GM18951 (cell line): Measurements from ENCODE around the gene CCSER2.

ENCODE experiments used
- POLR2A ChIP-seq: IDR thresholded peaks from 4 replicates; pipeline ENCODE4 v1.6.1; 2011; ENCODE audit warnings: mild to moderate bottlenecking; ENCODE audit not compliant: insufficient read length, insufficient read depth; ENCODE audit errors: extremely low read depth
- in situ Hi-C: fragments of 300-500 bp; cut with MboI; formaldehyde crosslinking; loops from one replicate; pipeline ENCODE4 v1.12.0; 2022; ENCODE audit warnings: low sequenced_read_pairs, mixed read lengths, inconsistent platforms; ENCODE audit not compliant: unreplicated experiment

The CCSER2 gene

DNA sequence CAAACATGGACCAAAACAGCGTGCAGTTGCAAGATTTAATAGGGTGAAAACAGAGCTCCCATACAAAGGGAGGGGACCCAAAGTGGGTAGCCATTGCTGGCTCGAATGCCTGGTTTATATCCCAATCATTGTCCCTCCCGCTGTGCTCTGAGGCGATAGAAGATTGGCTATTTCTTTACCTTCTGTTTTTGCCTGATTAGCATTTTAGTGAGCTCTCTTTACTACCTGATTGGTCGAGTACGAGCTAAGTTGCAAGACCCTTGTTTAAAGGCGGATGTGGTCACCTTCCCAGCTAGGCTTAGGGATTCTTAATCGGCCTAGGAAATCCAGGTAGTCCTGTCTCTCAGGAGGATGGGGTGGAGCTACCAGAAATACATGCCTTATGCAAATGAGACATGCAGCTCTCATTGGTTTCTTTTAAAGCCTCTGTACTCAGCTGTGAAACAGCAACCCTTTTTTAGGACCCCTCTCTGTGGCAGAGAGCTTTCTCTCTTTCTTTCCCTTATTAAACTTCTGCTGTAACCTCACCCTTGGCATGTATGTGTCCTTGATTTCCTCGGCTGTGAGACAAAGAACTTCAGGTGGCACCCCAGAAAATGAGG is 202.4 kb downstream of the CCSER2 start:
- in situ Hi-C loops: loop anchor here (10.0 kb wide), 2 partner anchors 156 to 266 kb away; no protein-coding TSS in a partner anchor
- TF ChIP-seq POLR2A: no peak

DNA sequence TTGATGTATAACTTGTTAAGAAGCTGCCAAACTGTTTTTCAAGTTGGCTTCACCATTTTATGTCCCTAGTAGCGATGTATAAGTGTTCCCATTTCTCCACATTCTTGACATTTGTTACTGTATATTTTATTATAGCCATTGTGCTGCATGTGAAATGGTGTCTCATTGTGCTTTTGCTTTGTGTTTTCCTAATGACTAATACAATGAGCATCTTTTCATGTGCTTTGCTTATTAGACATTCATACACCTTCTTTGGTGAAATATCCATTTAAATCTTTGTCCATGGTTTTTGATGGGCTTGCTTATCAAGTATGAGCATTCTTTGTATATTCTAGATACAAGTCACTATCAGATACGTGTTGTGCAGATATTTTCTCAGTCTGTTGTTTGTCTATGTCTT is 203.0 kb downstream of the CCSER2 start:
- no peak for TF ChIP-seq POLR2A

DNA sequence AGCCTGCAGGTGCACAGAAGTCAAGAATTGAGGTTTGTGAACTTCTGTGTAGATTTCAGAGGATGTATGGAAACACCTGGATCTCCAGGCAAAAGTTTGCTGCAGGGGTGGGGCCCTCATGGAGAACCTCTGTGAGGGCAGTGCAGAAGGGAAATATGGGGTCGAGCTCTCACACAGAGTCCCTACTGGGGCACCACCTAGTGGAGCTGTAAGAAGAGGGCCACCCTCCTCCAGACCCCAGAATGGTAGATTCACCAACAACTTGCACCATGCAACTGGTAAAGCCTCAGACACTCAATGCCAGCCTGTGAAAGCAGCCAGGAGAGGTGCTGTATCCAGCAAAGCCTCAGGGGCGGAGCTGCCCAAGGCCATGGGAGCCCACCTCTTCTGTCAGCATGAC is 205.8 kb downstream of the CCSER2 start:
- in situ Hi-C loops: loop anchor here (10.0 kb wide), 2 partner anchors 159 to 269 kb away; no protein-coding TSS in a partner anchor
- TF ChIP-seq POLR2A: no peak

More for the DNA sequence above, 203.0 kb downstream of the CCSER2 start:
- in situ Hi-C loops: loop anchor here (10.0 kb wide), 2 partner anchors 157 to 267 kb away; no protein-coding TSS in a partner anchor

DNA sequence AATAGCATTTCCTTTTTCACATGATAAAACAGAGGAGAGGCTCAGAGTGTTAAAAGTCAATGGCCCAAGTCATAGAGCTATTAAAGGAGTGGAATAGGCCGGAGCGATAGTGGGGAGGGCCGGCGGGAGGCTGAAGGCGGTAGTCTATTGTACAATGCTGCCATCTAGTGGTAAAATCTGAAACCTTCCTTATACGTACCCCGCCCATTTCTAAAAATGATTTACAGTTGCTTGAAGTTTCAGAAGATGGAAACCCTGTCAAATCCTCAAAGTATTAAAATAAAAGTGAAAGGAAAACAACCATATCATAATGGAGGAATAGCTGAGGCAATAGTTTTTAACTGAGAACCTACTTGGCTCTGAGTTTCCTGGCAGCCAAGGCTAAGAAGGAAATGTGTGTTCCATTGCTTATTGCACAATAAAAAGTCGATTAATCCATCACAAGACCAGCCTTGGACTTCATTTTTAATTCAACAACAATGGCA is 209.1 kb downstream of the CCSER2 start:
- no peak for TF ChIP-seq POLR2A
- in situ Hi-C loops: loop anchor here (10.0 kb wide), 2 partner anchors 163 to 273 kb away; no protein-coding TSS in a partner anchor

DNA sequence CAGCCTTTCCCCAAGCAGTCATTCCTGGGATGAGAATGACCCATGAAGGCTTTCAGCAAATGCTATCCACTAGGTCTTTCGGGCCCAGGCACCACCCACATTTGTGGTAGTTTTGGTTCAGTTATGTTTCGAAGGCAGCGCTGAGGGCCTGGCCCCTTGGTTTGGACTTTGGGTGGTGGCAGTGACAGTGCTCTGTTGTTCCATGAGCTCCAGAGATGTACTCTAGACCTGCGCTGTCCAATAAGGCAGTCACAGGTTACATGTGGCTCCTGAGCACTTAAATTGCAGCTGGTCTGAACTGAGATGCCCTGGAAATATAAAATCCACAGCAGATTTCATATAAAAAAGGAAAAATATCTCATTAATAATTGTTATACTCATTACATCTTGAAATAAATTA is 209.6 kb downstream of the CCSER2 start:
- no peak for TF ChIP-seq POLR2A
- in situ Hi-C loops: loop anchor here (10.0 kb wide), 2 partner anchors 163 to 273 kb away; no protein-coding TSS in a partner anchor

DNA sequence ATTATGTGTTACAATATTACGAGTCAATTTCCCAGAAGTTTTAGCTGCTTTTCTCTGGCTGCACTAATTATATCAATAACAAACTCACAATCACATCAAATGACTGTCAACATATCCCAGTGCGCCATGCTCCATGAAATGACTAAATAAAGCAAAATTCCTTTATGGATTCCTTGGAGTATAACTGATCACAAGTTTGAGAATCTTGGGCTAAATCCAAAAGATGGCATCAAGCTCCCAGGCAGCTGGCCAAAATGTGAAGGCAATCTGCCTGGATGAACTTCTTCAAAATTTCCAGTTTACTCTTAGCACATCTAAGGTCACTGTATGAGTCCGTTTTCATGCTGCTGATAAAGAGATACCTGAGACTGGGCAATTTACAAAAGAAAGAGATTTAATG is 210.8 kb downstream of the CCSER2 start:
- in situ Hi-C loops: loop anchor here (10.0 kb wide), 2 partner anchors 164 to 274 kb away; no protein-coding TSS in a partner anchor
- TF ChIP-seq POLR2A: no peak

DNA sequence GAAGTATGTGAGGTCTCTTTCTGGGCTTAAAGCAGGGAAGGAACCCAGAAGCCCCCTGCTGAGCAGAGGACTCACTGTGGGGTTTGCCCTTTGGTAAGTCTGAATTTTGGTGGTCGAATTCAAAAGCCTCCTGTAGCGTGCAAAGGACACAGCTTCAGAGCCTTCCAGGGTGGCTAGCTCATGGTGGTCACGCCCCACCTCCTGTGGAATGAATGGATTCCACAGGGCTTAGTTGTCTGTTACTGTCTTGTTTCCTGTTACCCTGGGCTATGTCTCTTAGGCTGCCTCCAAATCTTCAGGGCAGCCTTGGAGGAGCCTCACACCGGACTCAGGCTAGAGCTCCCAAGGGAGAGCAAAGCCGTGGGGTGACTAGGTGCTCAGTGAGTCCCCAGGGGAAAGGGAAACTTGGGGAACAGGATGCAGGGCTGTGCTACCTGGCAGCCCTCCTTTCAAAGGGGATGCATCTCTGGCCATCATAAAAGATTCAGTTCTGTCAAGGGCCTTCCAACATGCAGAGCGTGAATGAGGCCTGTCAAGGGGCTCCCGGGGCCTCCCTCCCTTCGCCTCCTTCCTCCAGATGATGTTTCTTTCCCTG is 211.7 kb downstream of the CCSER2 start:
- in situ Hi-C loops: no loop called here
- no peak for TF ChIP-seq POLR2A

DNA sequence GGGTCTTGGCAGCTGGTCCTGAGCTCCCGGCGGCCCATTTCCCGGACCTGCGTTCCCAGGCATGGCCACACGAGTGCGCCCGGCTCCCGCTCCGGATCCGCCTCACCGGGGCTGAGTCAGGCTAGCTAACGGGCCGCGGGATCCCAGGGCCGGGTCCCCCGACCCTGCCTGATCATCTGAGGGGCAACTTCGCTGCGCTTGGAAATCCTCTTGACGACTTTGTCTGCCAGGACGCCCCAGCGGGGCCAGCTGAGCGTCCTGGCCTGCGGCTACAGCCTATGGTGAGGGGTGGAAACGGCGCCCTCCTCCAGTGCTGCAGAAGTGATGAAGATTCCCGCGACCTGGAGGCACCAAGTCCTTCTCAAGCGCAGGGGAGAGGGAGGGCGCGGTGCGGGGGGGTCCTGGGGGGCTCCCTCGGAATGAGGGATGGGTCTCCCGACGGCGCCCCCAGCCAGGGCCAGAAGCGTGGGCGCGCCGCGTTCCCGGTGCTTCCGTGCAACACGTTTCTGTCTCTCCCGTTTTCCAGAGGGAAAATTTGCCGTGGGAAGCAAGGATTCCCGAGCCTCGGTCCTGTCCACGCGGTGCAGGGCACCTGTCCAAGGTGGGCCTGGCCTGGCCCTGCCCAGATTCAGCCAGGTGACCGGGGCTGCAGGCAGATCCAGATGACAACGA is 212.4 kb downstream of the CCSER2 start:
- TF ChIP-seq POLR2A: no peak
- in situ Hi-C loops: no loop called here

DNA sequence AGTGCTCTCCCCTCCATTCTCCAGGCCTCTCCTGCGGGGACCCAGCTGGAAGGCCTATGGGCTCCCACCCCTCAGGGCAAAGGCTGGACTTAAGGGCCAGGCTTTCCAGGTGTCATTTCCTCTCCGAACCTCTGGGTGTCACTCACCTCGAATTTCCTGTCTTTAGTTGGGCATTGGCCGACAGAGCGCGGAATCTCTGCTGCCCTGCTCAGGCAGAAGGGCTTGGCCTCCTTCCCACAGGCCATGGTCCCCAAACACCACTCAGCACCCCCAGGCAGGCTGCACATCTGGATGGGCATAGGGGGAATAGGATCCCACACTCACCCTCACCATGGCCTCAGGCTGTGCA is 212.9 kb downstream of the CCSER2 start:
- in situ Hi-C loops: no loop called here
- TF ChIP-seq POLR2A: no peak

DNA sequence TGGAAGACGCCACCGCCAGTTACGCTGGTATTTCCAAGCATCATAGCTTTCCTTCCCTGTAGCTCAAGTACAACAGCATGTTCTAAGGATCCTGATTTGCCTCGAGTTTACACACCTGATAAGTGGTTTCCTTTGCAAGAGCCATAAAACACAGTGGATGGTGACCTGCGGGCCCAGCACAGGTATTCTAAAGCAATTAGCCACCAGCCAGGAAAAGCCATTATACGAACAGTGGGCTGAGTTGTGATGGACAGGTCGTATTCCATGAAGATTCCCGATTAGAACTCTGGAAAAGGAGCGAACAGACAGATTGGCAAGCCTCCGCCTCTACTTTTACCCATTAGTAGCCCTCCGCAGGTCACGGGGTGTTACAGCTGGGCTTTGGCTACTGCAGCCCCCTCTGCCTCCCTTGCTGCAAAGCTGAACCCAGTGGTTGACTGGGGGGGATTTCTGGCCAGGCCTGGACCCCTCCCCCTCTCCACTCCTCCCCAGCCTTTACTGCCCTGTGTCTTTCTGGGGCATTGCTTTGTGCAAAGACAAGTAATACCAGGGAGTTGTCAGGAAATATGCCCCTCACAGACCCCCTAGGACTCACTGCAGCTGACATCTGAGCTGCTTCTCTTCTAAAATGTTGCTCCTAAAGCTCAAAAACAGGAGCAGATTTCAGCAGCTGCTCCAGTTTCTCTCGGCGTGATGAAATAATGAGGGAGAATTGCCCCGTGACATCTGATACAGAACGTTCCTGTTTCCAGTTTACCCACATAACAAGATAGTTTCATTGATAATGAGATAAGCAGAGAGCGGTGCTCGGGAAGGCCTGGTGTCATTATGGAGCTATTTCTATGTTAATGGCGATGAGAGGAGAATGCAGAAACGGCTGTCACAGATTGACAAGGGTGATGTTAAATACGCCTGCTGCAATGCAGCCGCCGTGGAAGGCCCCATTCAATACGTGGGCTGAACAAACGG is 214.4 kb downstream of the CCSER2 start:
- no peak for TF ChIP-seq POLR2A
- in situ Hi-C loops: no loop called here

DNA sequence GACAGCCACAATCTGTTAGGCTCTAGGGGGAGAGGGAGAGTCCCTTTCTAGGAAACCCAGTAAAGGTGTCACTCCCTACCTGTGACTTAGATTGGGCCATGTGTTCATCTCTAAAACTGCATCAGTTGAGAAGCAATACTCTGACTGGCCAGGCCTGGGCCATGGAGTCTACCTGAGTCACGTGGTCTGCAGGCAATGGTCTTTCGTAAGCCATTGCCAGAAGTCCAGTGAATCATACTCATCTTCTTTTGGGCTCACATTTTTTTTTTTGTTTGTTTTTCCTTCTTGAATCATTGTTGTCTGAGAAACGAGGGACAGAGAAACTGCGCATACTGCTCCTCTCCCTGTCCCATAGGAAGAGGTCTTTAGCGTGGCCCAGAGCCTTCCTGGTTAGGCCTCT is 215.6 kb downstream of the CCSER2 start:
- in situ Hi-C loops: no loop called here
- TF ChIP-seq POLR2A: no peak

DNA sequence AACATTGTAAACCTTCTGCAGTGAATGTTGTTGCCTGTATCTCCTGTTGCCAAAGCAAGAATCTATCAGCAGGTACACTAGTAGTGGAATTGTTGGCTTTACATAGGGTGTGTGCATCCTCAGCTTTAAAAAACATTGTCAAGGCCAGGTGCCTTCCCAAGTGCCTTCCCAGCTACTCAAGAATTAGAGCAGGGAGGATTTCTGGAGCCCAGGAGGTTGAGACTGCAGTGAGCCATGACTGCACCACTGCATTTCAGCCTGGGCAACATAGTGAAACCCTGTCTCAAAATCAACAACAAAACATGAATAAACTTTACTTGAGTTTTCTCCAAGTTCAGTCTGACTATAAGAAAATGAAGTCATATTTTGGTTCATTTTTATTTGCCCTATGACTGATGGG is 217.3 kb downstream of the CCSER2 start:
- no peak for TF ChIP-seq POLR2A

DNA sequence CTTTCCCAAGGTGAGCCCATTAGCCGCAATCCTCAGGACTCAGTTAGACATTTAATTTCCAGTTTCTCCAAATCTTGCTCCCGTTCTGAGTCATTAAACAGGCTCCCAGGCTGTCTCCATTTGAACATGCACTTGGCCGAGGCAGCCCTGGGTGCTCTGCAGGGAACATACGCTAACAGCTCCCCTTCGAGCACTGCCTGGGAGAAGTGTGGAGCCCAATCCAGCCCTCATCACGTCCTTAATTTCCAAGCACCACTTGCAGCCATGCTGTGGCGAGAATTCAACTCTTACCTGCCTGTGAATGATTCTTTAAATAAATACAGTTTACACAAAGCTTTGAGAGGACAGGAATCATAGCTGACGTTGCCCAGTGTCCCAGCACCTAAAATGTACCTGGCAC is 218.2 kb downstream of the CCSER2 start:
- no peak for TF ChIP-seq POLR2A
- in situ Hi-C loops: no loop called here

More for the DNA sequence above, 217.3 kb downstream of the CCSER2 start:
- in situ Hi-C loops: no loop called here
